Left lung (tissue), 10 donors: ENCODE results near the gene NAT14. TPM values are rescaled to one million over a fixed set of nuclear protein-coding genes. Genes with fewer than 3 reads are reported as not detected.

Experiments used
- ATAC-seq: fragments of 200-7000 bp; cut with Tn5 transposase; one replicate; pipeline ENCODE4 v1.9.1; 2020; ENCODE audit warnings: moderate library complexity
- DNase-seq, 4 donors: peaks; one replicate each; pipeline ENCODE4 v3.0.0-alpha.2; 2013 to 2020
- H3K27ac ChIP-seq, 2 donors: fragments of 200-600 bp; sonication (generic) in 1 of 2; one replicate each; pipeline versions ENCODE4 v1.5.0 to v1.8.0; 2020 to 2021
- H3K27me3 ChIP-seq, 2 donors: fragments of 200-600 bp; sonication (generic) in 1 of 2; one replicate each; pipeline versions ENCODE4 v1.5.0 to v1.8.0; 2020 to 2021
- H3K36me3 ChIP-seq, 2 donors: fragments of 200-600 bp; sonication (generic) in 1 of 2; one replicate each; pipeline versions ENCODE4 v1.5.0 to v1.8.0; 2020 to 2021
- H3K4me1 ChIP-seq, 2 donors: fragments of 200-600 bp; one replicate each; pipeline ENCODE4 v1.8.0; 2021
- H3K4me3 ChIP-seq, 2 donors: fragments of 200-600 bp; sonication (generic) in 1 of 2; one replicate each; pipeline versions ENCODE4 v1.5.0 to v1.8.0; 2020 to 2021; ENCODE audit warnings: mild to moderate bottlenecking in 1 of 2
- H3K9me3 ChIP-seq, 2 donors: fragments of 200-600 bp; sonication (generic) in 1 of 2; one replicate each; pipeline versions ENCODE4 v1.5.0 to v1.8.0; 2020 to 2021
- CTCF ChIP-seq, 2 donors: fragments of 200-600 bp; sonication (generic) in 1 of 2; IDR thresholded peaks; one replicate each; pipeline versions ENCODE4 v1.5.0 to v1.8.0; 2021; ENCODE audit warnings: antibody characterized with exemption in 2 of 2
- intact Hi-C, 2 donors: fragments of 100-400 bp; cut with DNase I; formaldehyde crosslinking; loops; one replicate each; pipeline versions ENCODE4 v1.11.2 to v1.14.2; 2022
- polyA plus RNA-seq, 6 donors: library from polyadenylated mRNA; unstranded; fragments of 120-200 nt; gene quantifications; one replicate each; pipeline ENCODE4 v1.2.1, GENCODE V29; 2013; ENCODE audit not compliant: insufficient read length in 6 of 6
- total RNA-seq, 2 donors: library from RNA; stranded (reverse); fragmentation: NEBNext Ultra II Directional; extraction: Animal tissue kit (Norgen Biotek cat#: 25700); gene quantifications; one replicate each; pipeline ENCODE4 v1.2.1, GENCODE V29; 2021
- donor health status: DM: no; HTN: yes; CAD: no.
- donor health status: DM: no; HTN: no; CAD: no.

NAT14 gene
- total and polyA plus RNA-seq, 8 donors: 22.9 to 46.6 (median 38.2) TPM

- no peak for TF ChIP-seq CTCF (IDR thresholded peaks at IDR 0.05)
- intact Hi-C loops: loop anchor here in 1 of 2 donors (10.0 kb wide), 1 partner anchor 85 kb away; the partner anchor contains the start of genes ZNF524 and ZNF865
Measured at GRCh38 chr19:55519451-55520311, 34.7 kb downstream of the NAT14 start.

GRCh38 chr19:55520691-55521292 lies 35.8 kb downstream of the NAT14 start:
- intact Hi-C loops: no loop called here
- no peak for TF ChIP-seq CTCF (IDR thresholded peaks at IDR 0.05)
- H3K4me3 ChIP-seq: no peak overlapping the region
- H3K27me3 ChIP-seq: peaks cover 0 to 4% of the 10 kb centered on the region in 2 donors
- ATAC-seq: no peak
- no peaks in the 10 kb centered on the region for H3K36me3 ChIP-seq
- H3K4me1 ChIP-seq: no peaks in the 10 kb centered on the region
- no peak for DNase-seq
- H3K27ac ChIP-seq: no peak overlapping the region
- no peaks in the 10 kb centered on the region for H3K9me3 ChIP-seq

More at GRCh38 chr19:55519451-55520311, 34.7 kb downstream of the NAT14 start:
- Histone ChIP-seq H3K27me3 (peaks cover 0 to 5% of the 10 kb centered on the region in 2 donors), H3K4me3 (no peak overlapping the region), H3K4me1 (no peaks in the 10 kb centered on the region), H3K27ac (no peak overlapping the region), H3K9me3 (no peaks in the 10 kb centered on the region), H3K36me3 (no peaks in the 10 kb centered on the region)
- no peak for DNase-seq
- ATAC-seq: no peak

GRCh38 chr19:55525289-55526101 lies 40.5 kb downstream of the NAT14 start:
- peaks cover 0 to 24% of the 10 kb centered on the region in 2 donors for H3K27me3 ChIP-seq
- no peak overlapping the region for H3K27ac ChIP-seq
- ATAC-seq (no peak), DNase-seq (no peak)
- no peak overlapping the region for H3K4me3 ChIP-seq
- H3K4me1 ChIP-seq: peaks cover 0 to 7% of the 10 kb centered on the region in 2 donors
- intact Hi-C loops: no loop called here
- no peaks in the 10 kb centered on the region for H3K9me3 ChIP-seq
- TF ChIP-seq CTCF (IDR thresholded peaks at IDR 0.05): no peak
- H3K36me3 ChIP-seq: no peaks in the 10 kb centered on the region

DNA sequence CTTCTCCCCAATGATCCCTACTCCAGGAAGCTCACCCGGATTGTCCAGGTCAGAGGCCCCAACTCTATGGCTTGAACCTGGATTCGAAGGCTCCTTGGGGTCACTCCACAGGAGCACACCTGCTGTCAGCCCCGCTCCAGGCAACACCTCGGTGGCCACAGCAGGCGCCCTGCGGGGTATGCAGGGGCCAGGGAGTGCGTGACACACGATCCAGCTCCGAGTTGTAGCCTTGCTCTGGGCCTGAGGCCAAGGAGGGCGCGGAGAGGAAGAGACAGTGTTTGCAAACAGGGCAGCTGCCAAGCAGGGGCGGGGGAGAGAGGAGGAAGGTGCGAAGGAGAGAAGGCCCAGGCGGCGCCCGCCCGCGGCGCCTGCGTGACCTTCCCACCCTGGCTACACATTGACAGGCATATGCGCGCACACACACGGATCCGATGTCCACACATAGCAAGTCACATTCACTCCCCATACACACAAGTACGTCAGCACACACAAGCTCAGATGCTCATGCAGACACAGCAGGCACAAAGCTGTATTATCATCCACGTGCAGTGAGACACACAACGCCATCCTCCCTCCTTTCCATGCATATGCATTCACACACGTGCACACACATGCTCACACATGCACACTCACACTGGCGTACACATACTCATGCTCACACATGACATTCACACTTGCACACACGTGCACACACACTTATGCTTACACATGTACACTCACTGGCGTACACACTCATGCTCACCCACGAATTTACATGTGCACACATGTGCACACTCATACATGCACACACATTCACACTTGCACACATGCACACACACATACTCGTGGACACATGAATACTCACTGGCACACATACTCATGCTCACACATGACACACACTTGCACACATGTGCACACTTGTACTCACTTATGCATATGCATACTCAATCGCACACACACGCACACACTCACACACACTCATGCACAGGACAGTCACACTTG lies 41.5 kb downstream of the NAT14 start:
- intact Hi-C loops: no loop called here
- no peaks in the 10 kb centered on the region for H3K9me3 ChIP-seq
- H3K27me3 ChIP-seq: peaks cover 0 to 24% of the 10 kb centered on the region in 2 donors
- TF ChIP-seq CTCF (IDR thresholded peaks at IDR 0.05): no peak
- H3K36me3 ChIP-seq: no peaks in the 10 kb centered on the region
- peak; percentile 81 for ATAC-seq
- no peak overlapping the region for H3K27ac ChIP-seq
- peak in 3 of 4 donors; percentile 59 to 84 (median 63) for DNase-seq
- H3K4me1 ChIP-seq: peaks cover 0 to 7% of the 10 kb centered on the region in 2 donors
- H3K4me3 ChIP-seq: no peak overlapping the region
